Adrenal gland (tissue), 12 donors: Measurements from ENCODE around the gene NAA50. TPM values are rescaled to one million over a fixed set of nuclear protein-coding genes. Genes with fewer than 3 reads are reported as not detected.

ENCODE experiments used
- DNase-seq, 7 donors: peaks; one replicate each; pipeline ENCODE4 v3.0.0-alpha.2; 2019 to 2020
- H3K27ac ChIP-seq, 5 donors: fragments of 200-600 bp; sonication (generic) in 4 of 5; 1 replicate in 3 of 5; 2 replicates in 2 of 5; pipeline versions ENCODE4 v1.5.1 to v1.8.0; 2016 to 2020; ENCODE audit warnings: mild to moderate bottlenecking in 1 of 5
- H3K27me3 ChIP-seq: fragments of 200-600 bp; 2 replicates; pipeline ENCODE4 v1.8.0; 2021
- H3K36me3 ChIP-seq, 2 donors: fragments of 200-600 bp; replicated peaks in 1 of 2; 1 replicate in 1 of 2; 2 replicates in 1 of 2; pipeline versions ENCODE4 v1.5.1 to v1.8.0; 2018 to 2022
- H3K4me1 ChIP-seq, 2 donors: fragments of 200-600 bp; replicated peaks in 1 of 2; 1 replicate in 1 of 2; 2 replicates in 1 of 2; pipeline versions ENCODE4 v1.5.1 to v1.8.0; 2018 to 2021
- H3K4me3 ChIP-seq, 4 donors: fragments of 200-600 bp; sonication (generic) in 3 of 4; one replicate each; pipeline ENCODE4 v1.5.1; 2016 to 2018
- H3K9me3 ChIP-seq, 3 donors: fragments of 200-600 bp; sonication (generic) in 1 of 3; replicated peaks in 1 of 3; 1 replicate in 2 of 3; 2 replicates in 1 of 3; pipeline versions ENCODE4 v1.5.1 to v1.8.0; 2016 to 2021
- CTCF ChIP-seq, 6 experiments: fragments of 450-650 bp in 4 of 6; fragments of 200-600 bp in 2 of 6; sonication (generic) in 1 of 6; IDR thresholded peaks; 1 replicate in 5 of 6; 2 replicates in 1 of 6; pipeline versions ENCODE4 v1.5.1 to v1.8.0; 2016 to 2021; ENCODE audit warnings: antibody characterized with exemption in 6 of 6, mild to moderate bottlenecking in 2 of 6, moderate library complexity in 1 of 6
- POLR2A ChIP-seq, 2 donors: fragments of 450-650 bp; IDR thresholded peaks; one replicate each; pipeline ENCODE4 v1.6.1; 2017; ENCODE audit warnings: antibody characterized with exemption in 2 of 2, mild to moderate bottlenecking in 2 of 2, moderate library complexity in 1 of 2
- WGBS, 4 donors: extraction: QIAGEN DNeasy Blood & Tissue Kit in 2 of 4; methylation state at CpG; one replicate each; pipeline versions ENCODE4 v1.1.5 to v1.1.7; 2013 to 2017; 5-methylcytosine and 5-hydroxymethylcytosine counted together
- intact Hi-C, 2 donors: fragments of 100-400 bp; cut with DNase I; formaldehyde crosslinking; loops; one replicate each; pipeline versions ENCODE4 v1.14.1 to v1.15.0; 2022 to 2023
- polyA plus RNA-seq, 3 donors: library from polyadenylated mRNA; stranded (reverse); fragments of 200-250 nt in 2 of 3; fragments of 350-450 nt in 1 of 3; fragmentation: Illumina TruSeq in 1 of 3; extraction: RNeasy Lipid Tissue Mini Kit (QIAGEN cat#74804) in 1 of 3; gene quantifications; one replicate each; pipeline ENCODE4 v1.2.3, GENCODE V29; 2013 to 2014
- total RNA-seq, 9 donors: library from RNA; depleted of rRNA in 4 of 9; stranded (reverse); fragments of >200 nt in 4 of 9; fragments of 120-200 nt in 1 of 9; fragmentation: NEBNext Ultra II Directional in 1 of 9; extraction: Animal tissue kit (Norgen Biotek cat#: 25700) in 1 of 9; gene quantifications; one replicate each; pipeline versions ENCODE4 v1.1.0 to v1.2.4, GENCODE V29; 2013 to 2023
- donor health status: healthy with polysubstance abuse.
- donor health status: Bipolar disorder and iron deficiency.
- donor health status: DM: yes; HTN: yes; CAD: no.
- donor health status: DM: no; HTN: no; CAD: no.
- donor health status: DM: no; HTN: no; CAD: no.
- donor health status: DM: yes; HTN: yes; CAD: no.

The NAA50 gene
- total and polyA plus RNA-seq, 12 donors, result 17.2 to 233 (median 114) TPM

GRCh38 chr3:113668015-113668414, 78.0 kb downstream of the NAA50 start:
- no peaks in the 10 kb centered on the region for H3K9me3 ChIP-seq
- intact Hi-C loops, result no loop called here
- H3K27ac ChIP-seq, result no peak overlapping the region
- H3K27me3 ChIP-seq, result no peaks in the 10 kb centered on the region
- no peak overlapping the region for H3K4me3 ChIP-seq
- 45 to 77% (median 61%) methylated on average over 4 of the region's 4 CpGs for WGBS, 4 donors
- H3K4me1 ChIP-seq, result no peaks in the 10 kb centered on the region
- no peak for TF ChIP-seq CTCF (IDR thresholded peaks at IDR 0.05)
- TF ChIP-seq POLR2A (IDR thresholded peaks at IDR 0.05), result no peak
- DNase-seq, result no peak
- no peaks in the 10 kb centered on the region for H3K36me3 ChIP-seq

Other genes with a start within 250 kb of the NAA50 start
- gene SPICE1, start 231.1 kb downstream of the NAA50 start, total RNA-seq, result 10 to 100 TPM in 4 of 9 donors, 1 to 10 TPM in 5; 4.0 to 17.9 (median 9.1) TPM
- gene SPICE1, start 231.1 kb downstream of the NAA50 start, polyA plus RNA-seq, result 1 to 10 TPM; 1.5 to 6.0 (median 3.9) TPM
- gene SIDT1, start 213.7 kb downstream of the NAA50 start, total RNA-seq, result 1 to 10 TPM in 7 of 9 donors, under 1 TPM in 2; 0.18 to 3.1 (median 2.3) TPM
- 1 to 10 TPM; 1.6 to 3.6 (median 3.3) TPM for gene SIDT1, start 213.7 kb downstream of the NAA50 start, polyA plus RNA-seq
- 10 to 100 TPM; 13.4 to 22.4 (median 15.9) TPM for gene USF3, start 49.6 kb downstream of the NAA50 start, total RNA-seq
- gene USF3, start 49.6 kb downstream of the NAA50 start, polyA plus RNA-seq, result 1 to 10 TPM; 3.9 to 8.2 (median 4.5) TPM
- gene ATP6V1A, start 786 bp upstream of the NAA50 start, total RNA-seq, result 100 to 1,000 TPM in 7 of 9 donors, 10 to 100 TPM in 2; 95.1 to 165 (median 124) TPM
- 100 to 1,000 TPM in 1 of 3 donors, 10 to 100 TPM in 2; 14.7 to 101 (median 15.2) TPM for gene ATP6V1A, start 786 bp upstream of the NAA50 start, polyA plus RNA-seq
- 10 to 100 TPM in 1 of 9 donors, 1 to 10 TPM in 8; 1.4 to 12.6 (median 4.3) TPM for gene GRAMD1C, start 92.5 kb upstream of the NAA50 start, total RNA-seq
- 1 to 10 TPM; 2.5 to 8.3 (median 4.8) TPM for gene GRAMD1C, start 92.5 kb upstream of the NAA50 start, polyA plus RNA-seq
- 1 to 10 TPM in 8 of 9 donors, under 1 TPM in 1; 0.24 to 4.2 (median 2.0) TPM for gene ZDHHC23, start 201.8 kb upstream of the NAA50 start, total RNA-seq
- gene ZDHHC23, start 201.8 kb upstream of the NAA50 start, polyA plus RNA-seq, result 1 to 10 TPM in 1 of 3 donors, under 1 TPM in 2; 0.72 to 2.3 (median 0.74) TPM